ENCODE results near the gene SFXN1.

DNA sequence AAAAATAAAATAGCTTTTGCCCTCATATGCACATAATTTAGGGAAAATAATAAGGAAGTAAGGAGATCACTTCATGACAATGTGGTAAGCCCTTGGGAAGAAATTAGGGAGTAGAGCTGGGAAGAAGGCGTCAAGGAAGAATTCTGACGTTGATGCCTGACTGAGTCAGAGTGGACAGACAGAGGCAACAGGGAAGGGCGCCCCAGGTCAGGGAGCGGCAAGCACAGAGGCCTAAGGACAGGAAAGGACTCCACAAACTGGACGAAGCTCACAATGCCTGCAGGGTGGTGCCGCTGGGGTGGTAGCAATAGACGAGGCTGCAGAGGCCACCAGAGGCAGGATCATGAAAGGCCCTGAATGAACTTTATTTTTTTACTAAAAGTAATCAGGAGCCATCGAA, 42.0 kb upstream of the SFXN1 start:
- TF ChIP-seq EZH2 (IDR thresholded peaks at IDR 0.05; ENCODE audit: borderline replicate concordance, low read depth, low read length, severe bottlenecking), result no peak
- TF ChIP-seq, protein P1, sequence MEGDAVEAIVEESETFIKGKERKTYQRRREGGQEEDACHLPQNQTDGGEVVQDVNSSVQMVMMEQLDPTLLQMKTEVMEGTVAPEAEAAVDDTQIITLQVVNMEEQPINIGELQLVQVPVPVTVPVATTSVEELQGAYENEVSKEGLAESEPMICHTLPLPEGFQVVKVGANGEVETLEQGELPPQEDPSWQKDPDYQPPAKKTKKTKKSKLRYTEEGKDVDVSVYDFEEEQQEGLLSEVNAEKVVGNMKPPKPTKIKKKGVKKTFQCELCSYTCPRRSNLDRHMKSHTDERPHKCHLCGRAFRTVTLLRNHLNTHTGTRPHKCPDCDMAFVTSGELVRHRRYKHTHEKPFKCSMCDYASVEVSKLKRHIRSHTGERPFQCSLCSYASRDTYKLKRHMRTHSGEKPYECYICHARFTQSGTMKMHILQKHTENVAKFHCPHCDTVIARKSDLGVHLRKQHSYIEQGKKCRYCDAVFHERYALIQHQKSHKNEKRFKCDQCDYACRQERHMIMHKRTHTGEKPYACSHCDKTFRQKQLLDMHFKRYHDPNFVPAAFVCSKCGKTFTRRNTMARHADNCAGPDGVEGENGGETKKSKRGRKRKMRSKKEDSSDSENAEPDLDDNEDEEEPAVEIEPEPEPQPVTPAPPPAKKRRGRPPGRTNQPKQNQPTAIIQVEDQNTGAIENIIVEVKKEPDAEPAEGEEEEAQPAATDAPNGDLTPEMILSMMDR (IDR thresholded peaks at IDR 0.05; ENCODE audit: extremely low read depth in 1 of 2, insufficient read depth in 1 of 2, low read depth in 1 of 2, low read length in 2 of 2), result no peak
- TF ChIP-seq, protein P2, sequence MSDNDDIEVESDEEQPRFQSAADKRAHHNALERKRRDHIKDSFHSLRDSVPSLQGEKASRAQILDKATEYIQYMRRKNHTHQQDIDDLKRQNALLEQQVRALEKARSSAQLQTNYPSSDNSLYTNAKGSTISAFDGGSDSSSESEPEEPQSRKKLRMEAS (IDR thresholded peaks at IDR 0.05; ENCODE audit: insufficient read depth, insufficient read length), result no peak
